ENCODE measurements around the gene AHI1.

Gene AHI1

DNA sequence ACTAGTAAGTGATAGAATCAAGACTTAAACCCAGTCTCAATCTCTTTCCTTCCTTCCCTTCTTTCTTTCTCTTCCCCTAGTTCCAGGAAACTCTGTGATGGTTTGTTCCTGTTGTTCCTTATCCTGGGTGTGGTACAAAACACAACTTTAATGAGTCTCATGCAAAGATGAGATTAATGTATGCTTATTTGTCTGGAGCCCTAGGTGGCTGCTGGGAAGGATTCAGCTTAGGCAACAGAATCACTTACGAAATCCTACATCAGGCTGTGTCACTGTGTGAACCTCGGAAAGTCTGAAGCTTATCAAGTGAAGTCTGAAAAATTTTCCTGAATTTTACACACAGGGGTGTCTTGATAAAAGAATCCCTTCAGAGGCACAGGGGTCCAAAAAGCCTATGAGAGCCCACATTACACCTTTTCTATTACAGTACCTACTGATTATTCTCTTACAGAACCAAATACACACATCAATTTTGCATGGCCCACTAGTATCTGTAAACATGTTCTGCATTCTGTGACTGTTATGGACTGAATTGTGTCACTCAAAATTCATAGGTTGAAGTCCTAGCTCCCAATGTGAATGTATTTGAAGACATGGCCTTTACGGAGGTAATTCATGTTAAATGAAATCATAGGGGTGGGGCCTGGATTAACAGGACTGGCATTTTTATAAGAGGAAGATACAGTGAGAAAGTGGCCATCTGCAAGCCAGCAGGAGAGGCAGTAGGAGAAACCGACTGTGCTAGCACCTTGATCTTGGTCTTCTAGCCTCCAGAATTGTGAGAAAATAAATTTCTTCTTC is 171.7 kb downstream of the AHI1 start:
- DNase-seq: no peak

DNA sequence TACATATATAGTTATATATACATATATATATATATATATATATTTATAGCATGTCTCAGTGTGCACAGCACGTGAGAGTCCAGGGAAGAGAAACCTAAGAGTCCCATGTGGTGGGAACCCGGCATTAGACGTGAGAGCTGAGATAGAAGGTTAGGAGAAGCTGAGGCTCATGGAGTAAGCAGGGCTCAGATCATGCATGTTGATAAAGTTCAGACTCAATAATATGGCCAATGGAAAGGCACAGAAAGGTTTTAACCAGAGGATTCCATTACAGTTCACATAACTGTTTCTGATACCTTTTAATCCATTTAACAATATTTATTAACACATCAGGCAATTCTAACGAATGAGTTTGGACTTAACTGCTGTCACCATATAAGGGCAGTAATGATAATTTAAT is 173.0 kb downstream of the AHI1 start:
- no peak for DNase-seq

DNA sequence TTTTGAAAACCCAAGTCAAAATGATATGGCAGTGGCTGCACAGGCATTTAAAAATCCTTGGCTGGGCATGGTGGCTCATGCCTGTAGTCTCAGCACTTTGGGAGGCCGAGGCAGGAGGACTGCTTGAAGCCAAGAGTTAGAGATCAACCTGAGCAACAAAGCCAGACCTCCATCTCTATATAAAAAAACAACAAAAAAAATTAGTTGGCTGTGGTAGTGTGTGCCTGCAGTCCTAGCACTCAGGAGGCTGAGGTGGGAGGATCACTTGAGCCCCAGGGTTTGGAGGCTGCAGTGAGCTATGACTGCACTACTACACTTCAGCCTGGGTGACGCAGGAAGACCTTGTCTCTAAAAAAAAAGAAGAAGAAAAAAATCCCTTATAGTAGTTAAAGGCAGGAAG is 173.6 kb downstream of the AHI1 start:
- peak in 1 of 5 experiments; percentile 47 for DNase-seq

DNA sequence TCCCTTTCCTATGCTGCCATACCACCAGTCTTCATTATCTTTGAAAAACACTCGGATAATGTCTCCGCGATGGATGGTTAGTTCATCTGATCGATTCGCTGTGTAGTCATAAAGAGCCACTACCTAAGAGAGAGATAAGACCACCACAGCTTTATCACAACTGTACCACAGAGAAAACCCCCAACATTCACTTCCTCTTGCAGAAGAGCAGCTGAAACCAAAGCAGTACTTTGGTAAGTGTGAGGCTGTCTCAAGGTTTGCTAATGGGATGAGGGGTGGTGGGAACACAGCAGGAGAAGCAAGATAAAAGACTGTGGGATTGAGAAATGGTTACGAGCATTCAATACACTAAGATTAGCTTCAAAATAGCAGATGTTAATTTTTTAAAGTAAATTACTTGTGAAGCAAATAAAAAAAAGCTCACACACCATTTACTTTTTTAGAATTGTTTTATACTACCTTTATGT is 174.3 kb downstream of the AHI1 start:
- DNase-seq: peak in 1 of 5 experiments; percentile 94

DNA sequence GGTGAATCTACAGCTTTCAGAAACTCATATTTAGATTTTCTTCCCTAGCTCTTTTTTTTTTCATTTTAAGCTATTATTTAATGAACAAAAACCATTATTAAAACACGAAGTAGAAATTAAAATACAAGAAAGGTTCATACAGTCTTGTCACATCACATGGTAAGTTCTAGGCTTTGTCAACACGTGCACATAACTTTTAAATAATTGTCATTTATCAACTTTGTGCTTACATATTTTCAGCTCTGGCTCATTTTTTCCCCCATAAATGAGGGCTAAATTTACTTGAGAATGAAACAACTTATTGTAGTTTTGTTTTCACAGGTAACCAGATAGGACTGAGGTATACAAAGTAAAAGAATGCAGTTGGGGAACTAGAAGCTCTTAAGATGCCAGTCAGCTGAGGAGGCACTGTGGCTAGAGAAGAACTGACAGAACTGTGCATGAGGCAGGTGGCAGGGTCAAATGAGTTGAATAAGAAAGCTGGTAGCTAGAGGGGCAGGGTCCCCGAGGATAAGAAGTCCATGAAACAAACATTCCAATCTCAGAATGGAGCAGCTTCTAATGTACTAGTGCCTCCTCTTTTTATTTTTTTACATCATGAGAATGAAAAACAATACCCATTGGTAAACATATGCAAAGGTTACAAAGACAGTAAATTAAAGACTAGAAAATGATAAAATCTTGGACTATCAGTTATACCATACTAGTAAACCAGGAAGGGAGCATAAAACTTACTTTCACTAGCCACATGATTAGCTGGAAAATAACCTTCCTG is 174.9 kb downstream of the AHI1 start:
- DNase-seq: peak in 1 of 5 experiments; percentile 77

DNA sequence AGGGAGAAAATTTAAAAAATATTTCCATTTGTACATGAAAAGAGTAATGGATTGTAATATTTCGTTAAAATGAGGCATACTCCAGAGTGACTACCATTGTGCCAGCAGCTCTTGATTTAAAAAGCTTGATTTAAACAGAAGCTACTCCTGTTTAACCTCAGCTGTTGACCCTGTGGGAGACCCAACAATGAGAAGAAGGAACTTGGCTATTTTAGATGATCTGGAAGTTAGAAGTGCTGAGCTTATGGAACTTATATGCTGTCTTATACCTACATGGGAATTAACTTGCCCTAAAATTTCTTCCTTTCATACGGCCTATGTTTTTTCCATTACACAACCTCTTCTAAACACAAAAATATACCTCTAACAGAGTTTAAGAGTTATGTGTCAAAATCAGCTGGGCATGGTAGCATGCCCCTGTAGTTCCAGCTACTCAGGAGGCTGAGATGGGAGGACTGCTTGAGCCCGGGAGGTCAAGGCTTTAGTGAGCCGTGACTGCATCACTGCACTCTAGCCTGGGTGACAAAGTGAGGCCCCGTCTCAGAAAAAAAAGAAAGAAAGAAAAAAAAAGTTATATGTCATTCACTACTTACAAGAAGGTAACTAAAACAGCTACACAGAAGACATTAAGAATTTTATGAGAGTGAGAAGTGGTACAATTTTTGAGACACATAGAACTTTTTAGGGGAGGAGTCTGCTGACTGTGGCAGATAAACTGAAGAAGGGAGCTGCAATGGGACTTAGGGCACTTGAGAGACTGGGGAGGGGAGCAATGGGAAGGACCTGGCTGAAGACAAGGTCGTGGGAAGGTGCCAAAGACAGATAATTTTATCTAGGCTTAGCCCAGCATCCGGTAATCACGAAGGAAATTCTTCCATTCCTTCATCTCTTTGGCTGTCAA is 176.6 kb downstream of the AHI1 start:
- no peak for DNase-seq

DNA sequence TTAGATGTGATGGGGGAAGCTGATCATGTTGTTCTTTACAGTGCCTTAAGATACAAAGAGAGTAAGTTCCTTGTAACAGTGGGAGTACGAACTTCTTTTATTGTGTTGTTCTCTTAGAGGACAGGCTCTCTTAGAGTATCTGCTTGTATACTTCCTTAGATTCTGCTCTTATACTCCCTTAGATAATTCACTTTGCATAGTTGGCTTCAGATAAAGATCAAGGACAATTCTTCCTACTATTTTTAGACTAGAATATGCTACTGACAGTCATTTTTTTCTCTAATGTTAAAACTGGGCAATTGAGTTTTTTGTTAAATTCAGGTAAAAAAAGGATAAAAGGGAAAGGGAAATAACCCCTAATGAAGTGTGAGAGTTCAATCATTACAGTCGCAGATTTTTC is 177.7 kb downstream of the AHI1 start:
- DNase-seq: no peak

DNA sequence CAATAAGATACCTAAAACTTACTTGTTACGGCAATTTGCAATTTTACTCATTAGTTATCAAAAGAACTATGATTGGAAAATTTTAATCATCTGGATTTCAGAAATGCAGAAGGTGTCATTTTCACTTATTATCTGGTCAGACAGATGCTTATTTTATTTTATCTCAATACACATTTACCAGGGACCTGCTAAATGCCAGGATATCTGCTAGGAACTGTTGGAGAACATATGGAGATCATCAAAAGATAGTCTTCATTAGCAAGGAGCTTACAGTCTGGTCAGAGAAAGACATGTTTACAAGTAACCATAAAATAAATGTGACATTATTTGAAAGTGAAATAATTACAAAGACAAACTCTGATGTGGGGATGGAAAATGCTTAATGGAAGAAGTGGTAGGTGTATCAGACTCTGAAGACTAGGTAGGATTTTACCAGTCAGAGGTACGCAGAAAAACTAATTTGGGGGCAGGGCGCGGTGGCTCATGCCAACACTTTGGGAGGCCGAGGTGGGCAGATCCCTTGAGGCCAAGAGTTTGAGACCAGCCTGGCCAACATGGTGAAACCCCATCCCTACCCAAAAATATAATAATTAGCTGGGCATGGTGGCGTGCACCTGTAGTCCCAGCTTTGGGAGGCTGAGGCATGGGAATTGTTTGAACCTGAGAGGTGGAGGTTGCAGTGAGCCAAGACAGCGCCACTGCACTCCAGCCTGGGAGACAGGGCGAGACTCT is 178.6 kb downstream of the AHI1 start:
- no peak for DNase-seq

DNA sequence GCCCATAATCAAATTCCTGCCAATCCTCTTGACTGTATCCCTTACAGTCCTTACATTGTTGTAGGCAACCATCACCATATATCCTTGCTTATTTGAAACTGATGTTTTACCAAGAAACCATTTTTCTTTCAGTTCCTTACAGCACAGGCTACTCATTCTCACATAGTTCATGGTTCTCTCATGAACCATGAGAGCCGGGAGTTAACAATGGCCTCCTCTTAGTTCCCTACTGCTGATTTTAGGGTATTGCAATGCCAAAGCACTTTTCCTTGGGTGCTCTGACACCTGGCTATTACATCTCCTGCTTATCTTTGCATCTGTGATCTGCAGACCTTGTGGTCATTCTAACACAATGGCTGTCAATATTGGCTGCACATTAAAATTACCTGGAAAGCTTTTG is 183.0 kb downstream of the AHI1 start:
- DNase-seq: no peak

DNA sequence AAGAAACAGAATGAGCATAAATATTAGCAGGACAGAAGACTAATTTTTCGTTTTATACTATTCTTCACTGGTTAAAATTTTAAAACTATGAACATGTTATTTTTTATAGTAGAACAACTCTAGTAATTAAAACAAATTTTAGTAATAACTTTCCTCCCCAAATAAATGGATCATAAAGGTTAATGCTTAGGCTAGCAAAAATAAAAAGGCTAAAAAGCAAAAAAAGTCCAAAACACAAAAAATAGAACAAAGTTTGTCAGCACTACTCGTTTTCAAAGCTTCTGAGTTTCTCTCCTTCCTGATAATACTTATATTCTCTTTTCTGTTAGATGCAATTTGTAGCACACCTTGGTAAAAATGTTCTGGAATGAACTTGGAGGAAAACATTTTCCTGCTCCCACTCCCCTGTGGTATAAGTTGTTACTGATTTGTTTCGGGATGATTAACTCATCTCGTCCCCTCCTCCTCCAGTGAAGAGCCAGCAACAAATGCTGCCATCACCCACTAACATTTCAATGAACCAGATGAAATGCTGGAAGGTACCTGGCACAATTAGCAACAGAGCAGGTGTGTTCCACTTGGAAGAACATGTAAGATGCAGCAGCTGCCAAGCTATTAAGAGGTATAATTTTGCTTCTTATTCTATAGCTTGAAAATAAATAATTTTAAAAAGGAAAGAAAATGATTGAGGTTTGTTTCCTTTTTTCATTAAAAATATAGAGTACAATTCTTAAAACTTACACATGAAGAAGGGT is 185.9 kb downstream of the AHI1 start:
- no peak for DNase-seq

DNA sequence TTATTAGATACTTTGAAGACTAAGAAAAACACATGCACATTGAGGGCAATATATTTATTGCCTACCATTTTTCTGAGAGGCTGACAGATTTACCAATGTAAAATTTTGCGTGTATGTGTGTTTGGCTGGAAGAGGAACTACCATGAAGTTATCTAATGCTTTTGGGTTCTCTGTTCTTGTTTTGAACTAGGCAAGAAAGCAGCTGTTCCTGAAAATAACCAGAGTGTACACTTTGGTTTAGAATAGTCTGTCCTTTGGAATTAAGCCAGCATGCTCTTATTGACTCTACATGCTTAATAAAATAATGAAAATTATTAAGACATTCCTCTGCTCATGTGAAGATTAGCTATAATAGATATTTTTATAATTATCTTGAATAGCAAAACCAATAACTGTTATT is 187.2 kb downstream of the AHI1 start:
- no peak for DNase-seq

DNA sequence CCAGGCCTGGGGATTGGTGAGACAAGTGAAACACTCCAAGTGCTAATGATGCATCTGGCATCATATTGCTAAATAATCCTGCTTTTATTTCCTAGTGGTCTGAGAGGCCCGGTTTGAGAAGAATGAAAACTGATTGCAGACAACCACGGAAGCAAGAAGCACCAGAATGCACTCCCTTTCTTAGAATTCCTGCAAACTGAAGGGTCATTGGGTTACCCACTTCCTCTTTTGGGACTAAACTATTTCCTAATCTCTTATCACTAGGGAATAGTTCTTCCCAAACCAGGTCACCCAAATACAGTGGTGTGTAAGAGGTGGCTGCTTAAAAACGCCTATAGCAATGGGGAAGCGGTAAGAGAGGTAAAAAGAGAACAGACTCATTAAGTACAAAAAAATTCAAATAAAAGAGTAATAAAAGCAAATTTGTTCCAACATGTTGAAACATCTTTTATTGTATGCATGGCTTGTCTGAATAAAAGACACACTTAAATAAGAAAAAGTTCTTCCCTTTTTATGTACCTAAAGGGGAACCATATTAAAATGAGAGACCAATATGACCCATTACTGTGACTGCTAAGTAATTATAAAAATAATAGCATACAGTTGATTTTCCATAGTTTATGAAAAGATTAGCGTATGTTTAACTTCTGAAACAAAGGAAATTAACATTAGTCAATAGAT is 190.7 kb downstream of the AHI1 start:
- no peak for DNase-seq

DNA sequence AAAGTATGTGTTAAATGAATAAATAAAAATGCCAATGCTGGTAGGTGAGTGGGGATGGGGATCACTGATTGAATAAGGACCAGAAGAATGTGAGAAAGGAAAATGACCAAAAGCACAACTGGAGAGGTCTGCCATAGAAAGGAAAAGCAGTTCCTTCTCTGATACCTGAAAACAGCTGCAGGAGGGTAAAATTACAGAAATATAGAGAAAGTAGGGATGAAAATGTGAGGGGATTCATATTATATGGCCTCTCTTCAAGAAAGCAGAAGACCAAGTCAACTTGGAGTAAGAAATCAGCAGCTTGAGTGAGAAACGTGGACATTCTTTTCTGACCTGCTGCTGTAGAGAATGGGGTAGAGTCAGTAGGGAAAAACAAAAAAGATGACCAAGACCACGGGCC is 191.4 kb downstream of the AHI1 start:
- DNase-seq: no peak

DNA sequence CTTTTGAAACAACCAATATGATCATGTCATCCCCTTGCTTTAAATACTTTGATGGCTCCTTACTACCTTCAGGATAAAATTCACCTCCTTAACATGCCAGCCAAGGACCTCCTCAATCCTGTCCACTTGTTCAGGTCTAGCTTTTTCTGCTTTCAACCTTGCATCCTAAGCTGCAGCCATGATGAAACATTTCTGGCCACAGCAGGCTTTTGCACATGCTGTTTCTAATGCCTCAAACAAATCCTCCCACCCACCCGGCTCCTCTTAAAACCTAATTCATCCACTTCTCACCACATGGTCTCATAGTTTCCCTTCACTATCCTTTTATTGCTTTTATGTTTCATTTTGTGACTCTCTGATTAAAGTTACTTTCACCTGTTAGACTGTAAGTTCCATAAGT is 191.9 kb downstream of the AHI1 start:
- DNase-seq: no peak

DNA sequence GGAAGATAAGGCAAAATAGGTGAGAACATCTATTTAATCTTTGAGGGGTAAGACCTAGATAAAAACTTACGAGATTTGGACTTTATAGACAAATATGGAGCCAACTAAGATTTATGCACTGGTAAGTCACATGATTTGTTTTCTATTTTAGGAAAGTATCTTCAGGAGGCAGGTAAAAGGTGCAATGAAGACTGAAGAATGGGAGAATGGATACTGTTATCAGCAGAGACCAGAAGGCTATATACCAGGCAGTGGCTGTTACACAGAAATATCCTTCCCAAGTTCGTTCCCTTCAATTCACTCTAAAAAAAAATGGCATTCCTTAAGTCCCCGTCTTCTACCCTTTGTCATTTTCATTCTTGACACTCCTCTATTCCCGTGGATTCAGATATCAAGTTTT is 192.7 kb downstream of the AHI1 start:
- no peak for DNase-seq

DNA sequence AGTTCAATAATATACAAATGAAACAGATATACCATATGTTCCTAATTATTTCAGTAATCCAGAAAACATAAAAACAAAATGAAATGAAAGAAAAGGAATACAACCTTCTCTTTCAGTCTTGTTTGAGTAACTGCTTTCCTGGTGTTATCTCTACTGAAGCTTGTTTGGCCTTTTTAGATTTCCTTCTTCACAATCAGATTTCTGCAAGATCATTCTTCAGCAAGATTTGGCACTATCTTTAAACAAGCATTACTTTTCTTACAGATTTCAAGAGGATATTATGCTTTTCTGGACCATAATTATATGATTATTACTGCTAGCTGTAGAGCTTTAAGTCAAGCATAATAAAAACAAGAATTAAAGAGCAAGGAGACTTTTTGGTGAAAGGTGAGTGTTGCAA is 196.2 kb downstream of the AHI1 start:
- no peak for DNase-seq

DNA sequence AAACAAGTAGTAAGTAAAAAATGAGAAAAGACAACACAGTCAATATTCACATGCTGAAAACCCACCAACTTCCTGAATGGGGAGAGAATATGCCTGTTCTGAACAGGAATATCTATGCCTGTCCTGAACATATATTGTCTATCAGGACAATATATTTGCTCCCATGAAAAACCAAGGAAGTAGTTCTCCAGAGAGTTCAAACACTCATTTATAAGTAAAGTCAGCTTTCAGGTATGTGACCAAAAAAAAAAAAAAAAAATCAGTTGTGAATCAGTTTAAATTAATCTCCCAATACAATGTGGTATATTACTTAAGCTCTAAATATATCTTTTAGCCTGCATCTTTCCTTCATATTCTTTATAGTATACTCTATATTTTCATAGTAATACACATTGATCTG is 197.0 kb downstream of the AHI1 start:
- no peak for DNase-seq

DNA sequence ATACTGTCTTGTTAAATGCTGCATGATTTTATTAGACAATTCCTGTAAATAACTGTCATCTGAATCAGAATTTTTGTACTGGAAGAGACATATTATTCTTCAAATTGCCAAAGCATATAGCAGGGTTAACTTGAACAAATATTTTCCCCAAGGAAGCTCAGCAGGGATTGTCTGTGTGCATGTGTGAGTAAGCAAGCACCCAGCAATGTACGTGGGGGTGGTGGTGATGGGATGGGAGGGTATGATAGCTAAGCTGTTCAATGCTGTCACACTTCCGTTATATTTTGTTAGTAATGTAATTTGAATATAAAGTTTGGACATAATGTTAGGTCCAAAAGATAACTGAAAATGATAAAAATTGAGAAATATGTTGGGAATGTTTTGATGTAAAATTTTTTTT is 198.3 kb downstream of the AHI1 start:
- DNase-seq: peak in 1 of 5 experiments; percentile 33

DNA sequence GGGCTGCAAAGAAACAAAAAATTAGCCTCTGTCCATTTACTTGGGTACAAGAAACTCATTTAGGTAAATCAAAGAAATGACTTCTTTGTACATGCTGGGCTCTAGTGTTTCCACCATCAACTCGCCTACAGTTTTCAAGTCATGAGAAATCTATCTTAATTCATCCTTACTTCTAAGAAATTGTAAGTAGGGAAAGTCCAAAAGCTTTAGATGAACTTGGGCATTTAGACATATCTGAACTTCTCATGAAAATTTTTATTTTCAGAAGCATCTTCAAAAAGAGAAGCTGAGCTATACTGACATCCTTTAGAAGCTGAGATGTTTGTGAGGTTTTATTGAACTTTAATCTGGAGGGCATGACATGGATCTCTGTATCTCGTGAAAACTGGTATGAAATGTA is 199.1 kb downstream of the AHI1 start:
- peak in 1 of 5 experiments; percentile 17 for DNase-seq

DNA sequence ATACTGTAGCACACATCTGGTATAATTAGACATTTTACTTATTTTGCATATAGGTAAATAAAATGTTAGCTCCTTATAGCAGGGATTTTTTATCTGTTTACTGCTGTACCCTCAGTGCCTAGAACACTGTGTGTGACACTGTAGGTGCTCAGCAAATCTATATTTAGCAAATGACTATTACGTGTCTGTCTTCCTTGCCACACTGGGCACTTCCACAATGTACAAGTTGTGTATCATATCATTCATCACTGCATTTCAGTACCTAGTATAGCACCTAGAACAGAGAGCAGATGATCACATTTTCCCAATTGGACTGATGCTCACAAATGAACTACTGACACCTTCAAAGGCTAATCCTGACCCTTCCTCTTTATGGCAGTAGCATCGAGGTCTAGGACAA is 200.8 kb downstream of the AHI1 start:
- DNase-seq: no peak

DNA sequence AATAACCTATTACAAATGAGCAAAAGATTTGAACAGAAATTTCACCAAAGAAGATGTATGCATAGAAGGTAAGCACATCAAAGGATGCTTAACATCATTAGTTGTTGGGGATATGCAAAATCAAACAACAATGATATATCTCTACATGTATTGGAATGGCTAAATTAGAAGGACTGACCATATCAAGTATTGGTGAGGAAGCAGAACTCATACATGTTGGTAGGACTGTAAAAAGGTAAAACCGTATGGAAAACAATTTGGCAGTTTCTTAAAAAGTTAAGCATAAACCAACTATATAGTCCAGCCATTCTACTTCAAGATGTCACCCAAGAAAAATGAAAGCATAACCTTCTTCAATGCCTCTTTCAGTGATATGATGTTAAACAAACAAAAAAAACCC is 202.5 kb downstream of the AHI1 start:
- DNase-seq: no peak
